ENCODE data around the gene PRODH. TPM values are rescaled to one million over a fixed set of nuclear protein-coding genes. Genes with fewer than 3 reads are reported as not detected.

Gene PRODH
- total and polyA plus RNA-seq, 2 experiments from 2014 or later = 10.0 to 67.4 TPM

GRCh38 chr22:18975434-18976196, 39.5 kb upstream of the PRODH start (continued):
- TF ChIP-seq ZNF462 (CRISPR knock-in tag; IDR thresholded peaks at IDR 0.05) = no peak
- no peak for TF ChIP-seq NANOG (IDR thresholded peaks at IDR 0.05; ENCODE audit: borderline replicate concordance)
- TF ChIP-seq ETS1 (IDR thresholded peaks at IDR 0.05) = no peak
- TF ChIP-seq CREB1 (CRISPR knock-in tag; IDR thresholded peaks at IDR 0.05; ENCODE audit: low read depth) = no peak
- TF ChIP-seq JUNB (IDR thresholded peaks at IDR 0.05; ENCODE audit: unreplicated experiment) = no peak
- no peak for TF ChIP-seq POLR2AphosphoS5 (IDR thresholded peaks at IDR 0.05; ENCODE audit: low read depth)
- TF ChIP-seq EZH2phosphoT487 (IDR thresholded peaks at IDR 0.05; ENCODE audit: unreplicated experiment) = no peak

Data from GM23338 (cell line).